ENCODE data around the gene ELOB. TPM values are rescaled to one million over a fixed set of nuclear protein-coding genes. Genes with fewer than 3 reads are reported as not detected.

The ELOB gene
- total RNA-seq, 1 experiment from 2014 or later, result 319 TPM

DNA sequence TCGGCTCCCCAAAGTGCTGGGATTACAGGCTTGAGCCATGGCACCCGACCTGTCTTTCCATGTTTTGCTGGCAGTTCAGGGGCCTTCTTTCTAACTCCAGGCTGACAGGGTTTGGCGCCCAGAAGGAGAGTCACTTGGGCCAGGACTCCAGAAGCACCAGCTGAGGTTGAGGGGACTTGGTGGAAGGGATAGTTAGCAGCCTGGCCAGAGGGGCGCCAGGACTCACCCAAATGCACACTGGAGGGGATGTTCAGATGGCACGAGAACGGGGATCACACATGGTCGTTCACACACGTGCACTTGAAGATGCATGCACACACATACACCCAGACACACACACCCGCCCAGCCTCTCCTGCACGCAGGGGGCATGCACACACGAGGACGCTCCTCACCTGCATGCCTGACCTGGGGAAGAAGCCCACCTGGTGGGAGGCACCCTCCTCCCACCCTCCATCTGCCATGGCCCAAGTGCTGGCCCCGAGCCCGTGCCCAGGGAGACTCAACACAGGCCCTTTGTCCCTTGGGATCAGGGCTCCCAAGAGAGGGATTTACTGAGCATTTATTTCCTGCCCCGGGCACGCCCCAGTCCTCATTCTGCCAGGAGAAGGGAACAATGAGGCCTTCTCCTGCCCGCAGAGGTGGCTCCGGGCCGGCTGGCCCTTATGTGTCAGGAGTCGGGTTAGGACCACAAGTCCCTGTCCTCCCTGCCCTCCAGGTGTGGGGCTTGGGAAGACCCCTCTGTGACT, 37.6 kb upstream of the ELOB start:
- H3K4me3 Mint-ChIP-seq, result no peak overlapping the region
- H3K4me1 ChIP-seq (ENCODE audit: insufficient read depth, low read length), result no peaks in the 10 kb centered on the region
- no peak overlapping the region for H3K9ac ChIP-seq (ENCODE audit: extremely low read depth, insufficient read length, low read length)
- H3K4me1 Mint-ChIP-seq, result peaks cover 7% of the 10 kb centered on the region in 2 experiments; a peak in 3 of 4 replicates
- no peaks in the 10 kb centered on the region for H3K23me2 ChIP-seq (ENCODE audit: insufficient read length, low read depth, low read length, poor library complexity, severe bottlenecking)
- H2BK120ac ChIP-seq (ENCODE audit: low read depth, low read length, poor library complexity, severe bottlenecking), result no peak overlapping the region
- no peaks in the 10 kb centered on the region for H3K9me3 ChIP-seq (ENCODE audit: control insufficient read depth, low read depth, low read length)
- no peak overlapping the region for H2AK5ac ChIP-seq (ENCODE audit: insufficient read length, low read length)
- peaks cover 14% of the 10 kb centered on the region for H3K27me3 Mint-ChIP-seq (ENCODE audit: low read depth)
- no peaks in the 10 kb centered on the region for H3K9me3 Mint-ChIP-seq
- no peak overlapping the region for H4K5ac ChIP-seq (ENCODE audit: insufficient read length, low read depth, low read length)
- no peaks in the 10 kb centered on the region for H3K27me3 ChIP-seq (ENCODE audit: insufficient read depth, low read length)
- no peaks in the 10 kb centered on the region for H3K36me3 Mint-ChIP-seq (ENCODE audit: insufficient read depth in 1 of 3, low read depth in 3 of 3)
- TF ChIP-seq, protein P1, sequence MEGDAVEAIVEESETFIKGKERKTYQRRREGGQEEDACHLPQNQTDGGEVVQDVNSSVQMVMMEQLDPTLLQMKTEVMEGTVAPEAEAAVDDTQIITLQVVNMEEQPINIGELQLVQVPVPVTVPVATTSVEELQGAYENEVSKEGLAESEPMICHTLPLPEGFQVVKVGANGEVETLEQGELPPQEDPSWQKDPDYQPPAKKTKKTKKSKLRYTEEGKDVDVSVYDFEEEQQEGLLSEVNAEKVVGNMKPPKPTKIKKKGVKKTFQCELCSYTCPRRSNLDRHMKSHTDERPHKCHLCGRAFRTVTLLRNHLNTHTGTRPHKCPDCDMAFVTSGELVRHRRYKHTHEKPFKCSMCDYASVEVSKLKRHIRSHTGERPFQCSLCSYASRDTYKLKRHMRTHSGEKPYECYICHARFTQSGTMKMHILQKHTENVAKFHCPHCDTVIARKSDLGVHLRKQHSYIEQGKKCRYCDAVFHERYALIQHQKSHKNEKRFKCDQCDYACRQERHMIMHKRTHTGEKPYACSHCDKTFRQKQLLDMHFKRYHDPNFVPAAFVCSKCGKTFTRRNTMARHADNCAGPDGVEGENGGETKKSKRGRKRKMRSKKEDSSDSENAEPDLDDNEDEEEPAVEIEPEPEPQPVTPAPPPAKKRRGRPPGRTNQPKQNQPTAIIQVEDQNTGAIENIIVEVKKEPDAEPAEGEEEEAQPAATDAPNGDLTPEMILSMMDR (conservative IDR thresholded peaks at IDR 0.05), result no peak
- no peak overlapping the region for H3K4me2 ChIP-seq (ENCODE audit: insufficient read depth, insufficient read length, low read length)
- no peak overlapping the region for H4K8ac ChIP-seq (replicated peaks; ENCODE audit: insufficient read length, low read depth, low read length)
- no peak overlapping the region for H4K91ac ChIP-seq (ENCODE audit: insufficient read length, low read depth, low read length)
- H3K27ac Mint-ChIP-seq, result no peak overlapping the region; a peak in 1 of 7 replicates
- no peak overlapping the region for H2AFZ ChIP-seq (ENCODE audit: low read length)
- no peak overlapping the region for H2BK15ac ChIP-seq (ENCODE audit: low read depth, low read length)
- H3K27ac ChIP-seq (ENCODE audit: insufficient read length, low read depth, low read length), result no peak overlapping the region
- no peak overlapping the region for H3K18ac ChIP-seq (ENCODE audit: insufficient read length, low read depth, low read length)
- no peak overlapping the region for H3T11ph ChIP-seq (ENCODE audit: low read length)
- no peak overlapping the region for H3K56ac ChIP-seq (ENCODE audit: insufficient read length, low read depth, low read length)
- H3K79me2 ChIP-seq (ENCODE audit: insufficient read depth, low read length), result no peaks in the 10 kb centered on the region
- H2BK20ac ChIP-seq (ENCODE audit: low read depth, low read length, poor library complexity, severe bottlenecking), result no peak overlapping the region
- no peaks in the 10 kb centered on the region for H3K79me1 ChIP-seq (ENCODE audit: insufficient read depth, low read depth, low read length, poor library complexity, severe bottlenecking)
- no peak overlapping the region for H3K23ac ChIP-seq (ENCODE audit: insufficient read length, low read depth, low read length)
- no CpG with 5 or more reads among the region's 20 CpGs for WGBS (ENCODE audit: extremely low coverage, insufficient read length, low lambda C conversion rate)
- H2BK5ac ChIP-seq (ENCODE audit: insufficient read length, low read length), result no peak overlapping the region
- no peak for DNase-seq
- no peak overlapping the region for H3K4ac ChIP-seq (ENCODE audit: low read depth, low read length)
- no peak overlapping the region for H3K14ac ChIP-seq (ENCODE audit: insufficient read depth, low read length)
- no peaks in the 10 kb centered on the region for H4K20me1 ChIP-seq (ENCODE audit: control insufficient read depth, insufficient read depth, insufficient read length)
- no peak overlapping the region for H2BK12ac ChIP-seq (ENCODE audit: insufficient read length, low read depth, low read length)
